ENCODE results near the gene PF4V1.

The PF4V1 gene, protein sequence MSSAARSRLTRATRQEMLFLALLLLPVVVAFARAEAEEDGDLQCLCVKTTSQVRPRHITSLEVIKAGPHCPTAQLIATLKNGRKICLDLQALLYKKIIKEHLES

DNA sequence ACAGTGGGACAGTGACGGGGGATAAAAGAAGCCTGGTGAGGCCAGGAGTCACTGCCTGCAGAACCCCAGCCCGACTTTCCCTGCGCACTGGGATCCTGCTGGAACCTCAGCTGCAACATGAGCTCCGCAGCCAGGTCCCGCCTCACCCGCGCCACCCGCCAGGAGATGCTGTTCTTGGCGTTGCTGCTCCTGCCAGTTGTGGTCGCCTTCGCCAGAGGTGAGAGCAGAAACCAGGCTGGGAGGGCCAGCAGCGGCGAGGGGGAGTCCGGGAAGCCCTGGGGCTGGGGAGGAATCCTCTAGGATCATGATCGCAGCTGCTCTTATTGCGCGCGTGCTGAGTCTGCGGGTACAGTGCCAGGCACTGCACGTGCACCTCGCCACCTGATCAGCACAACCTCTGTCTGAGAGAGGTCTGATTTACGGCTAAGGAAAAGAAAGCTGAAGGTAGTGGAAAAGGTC is at the start of gene PF4V1:
Gene PF4V1, plus strand, starts transcription at position 51 of the 459 bp plus-strand sequence. Its CDS starts 67 bp downstream, at position 118.
- TF ChIP-seq GATA2 (IDR thresholded peaks at IDR 0.05; ENCODE audit: low read depth, low read length), result no peak
- no peak for TF ChIP-seq GATA3 (IDR thresholded peaks at IDR 0.05; ENCODE audit: low read depth, low read length)

DNA sequence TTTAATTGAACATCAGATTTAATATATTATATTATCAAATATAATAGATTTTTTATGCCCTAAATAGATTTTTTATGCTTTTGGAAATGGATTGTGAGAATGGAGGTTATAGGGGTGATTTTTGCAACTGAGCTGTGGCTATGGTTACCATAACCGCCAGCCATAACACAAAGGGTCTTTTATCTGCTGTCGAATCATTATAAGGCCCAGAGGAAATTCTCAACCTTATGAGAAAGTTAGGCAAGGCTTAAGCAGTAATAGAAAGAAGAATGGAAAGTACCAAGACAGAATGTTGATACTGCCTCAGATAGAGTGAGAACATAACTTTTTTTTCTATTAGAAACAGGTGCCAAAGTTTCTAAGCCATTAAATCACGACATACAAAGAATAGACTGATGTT is 42.9 kb upstream of the PF4V1 start:
- TF ChIP-seq GATA2 (IDR thresholded peaks at IDR 0.05; ENCODE audit: low read depth, low read length) (no peak), GATA3 (IDR thresholded peaks at IDR 0.05; ENCODE audit: low read depth, low read length) (no peak)

DNA sequence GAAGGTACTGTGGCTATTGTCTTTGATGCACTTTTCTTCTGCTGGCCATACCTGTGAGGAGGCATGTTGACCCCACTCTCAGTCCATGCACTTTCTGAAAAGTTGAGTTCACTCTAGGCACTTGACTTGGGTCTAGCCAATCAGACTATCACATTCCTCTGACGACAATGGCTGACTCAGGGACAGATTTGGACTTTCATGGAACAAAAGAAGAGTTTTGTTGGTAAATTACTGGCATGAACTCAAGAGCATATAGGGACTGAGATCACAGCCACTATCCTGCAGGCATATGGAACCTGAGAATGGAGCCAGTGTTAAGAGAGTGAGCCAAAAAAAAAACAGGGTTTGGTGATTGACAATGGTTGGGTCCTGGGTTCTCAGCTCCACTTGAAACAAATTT is 41.3 kb upstream of the PF4V1 start:
- TF ChIP-seq GATA3 (IDR thresholded peaks at IDR 0.05; ENCODE audit: low read depth, low read length) (no peak), GATA2 (IDR thresholded peaks at IDR 0.05; ENCODE audit: low read depth, low read length) (no peak)

DNA sequence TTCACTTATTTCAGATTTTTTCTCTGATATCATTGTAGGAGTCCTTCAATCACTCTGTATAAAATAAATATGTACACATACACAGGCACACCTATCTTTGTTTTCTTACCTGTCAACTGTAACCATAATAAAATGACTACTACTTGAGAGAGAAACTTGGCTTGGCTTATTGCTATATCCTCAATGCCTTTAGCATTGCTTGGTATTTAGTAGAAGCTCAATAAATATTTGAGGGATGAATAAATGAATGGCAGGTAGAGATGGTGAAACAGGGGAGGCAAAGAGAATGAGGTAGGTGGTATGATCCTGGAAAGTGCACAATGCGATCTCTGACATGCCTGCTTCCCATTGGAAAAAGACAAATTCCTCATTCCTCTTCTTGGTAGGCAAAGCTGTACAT is 38.4 kb upstream of the PF4V1 start:
- no peak for TF ChIP-seq GATA2 (IDR thresholded peaks at IDR 0.05; ENCODE audit: low read depth, low read length)
- no peak for TF ChIP-seq GATA3 (IDR thresholded peaks at IDR 0.05; ENCODE audit: low read depth, low read length)

DNA sequence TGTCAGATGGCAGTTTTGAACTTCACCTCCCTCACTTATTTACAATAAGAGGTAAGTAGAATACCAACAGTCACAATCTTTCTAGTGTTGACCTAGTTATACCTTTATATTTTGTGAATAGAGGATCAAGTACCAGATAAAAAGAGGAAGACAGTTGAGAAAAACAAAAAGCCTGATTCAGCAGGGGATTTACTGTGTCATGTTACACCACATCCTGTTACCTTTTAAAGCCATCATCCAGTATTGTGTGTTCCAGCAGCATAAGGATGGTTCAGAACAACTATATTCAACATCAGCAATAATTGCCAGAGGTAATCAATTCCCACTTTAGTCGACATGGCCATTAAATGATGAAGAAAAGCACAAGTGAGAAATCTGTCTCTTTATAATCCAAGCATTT is 38.0 kb upstream of the PF4V1 start:
- TF ChIP-seq GATA3 (IDR thresholded peaks at IDR 0.05; ENCODE audit: low read depth, low read length) (no peak), GATA2 (IDR thresholded peaks at IDR 0.05; ENCODE audit: low read depth, low read length) (no peak)

DNA sequence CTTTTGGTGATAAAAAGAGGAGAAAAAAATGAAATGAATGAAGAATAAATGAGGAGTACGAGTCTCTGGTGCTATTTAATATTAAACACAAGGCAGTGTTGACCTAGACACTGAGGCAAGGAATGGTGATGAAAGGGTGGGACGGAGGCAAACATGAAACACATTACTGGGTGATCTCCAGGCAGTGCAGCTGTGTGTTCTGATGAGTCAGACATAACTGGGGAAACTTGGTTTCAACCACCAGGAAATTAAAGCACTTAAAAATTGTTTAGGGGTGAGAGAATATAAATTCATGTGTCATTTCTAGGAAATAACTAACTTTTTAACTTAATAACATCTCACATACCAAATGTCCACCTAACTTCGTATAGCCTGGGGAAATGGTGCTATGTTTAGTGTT is 36.3 kb upstream of the PF4V1 start:
- no peak for TF ChIP-seq GATA2 (IDR thresholded peaks at IDR 0.05; ENCODE audit: low read depth, low read length)
- TF ChIP-seq GATA3 (IDR thresholded peaks at IDR 0.05; ENCODE audit: low read depth, low read length), result no peak

DNA sequence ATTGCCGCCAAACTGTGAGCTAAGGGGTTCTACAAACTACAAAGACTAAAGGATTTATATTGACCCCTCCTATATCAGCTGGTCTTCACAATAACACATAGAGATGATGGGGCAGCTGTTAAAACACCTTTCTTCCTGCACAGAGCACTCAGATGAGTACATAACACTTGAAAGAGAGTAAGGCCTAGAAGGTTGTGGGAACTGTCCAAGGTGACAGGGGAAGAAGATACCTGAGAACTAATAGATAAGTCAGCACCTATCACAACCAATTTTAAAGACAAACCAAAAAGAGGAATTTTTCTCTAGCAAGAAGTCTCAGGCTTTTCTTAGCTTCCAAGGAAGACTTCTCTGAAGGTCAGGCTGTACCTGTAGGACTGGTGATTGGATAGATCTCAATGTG is 35.8 kb upstream of the PF4V1 start:
- no peak for TF ChIP-seq GATA2 (IDR thresholded peaks at IDR 0.05; ENCODE audit: low read depth, low read length)
- TF ChIP-seq GATA3 (IDR thresholded peaks at IDR 0.05; ENCODE audit: low read depth, low read length), result no peak

DNA sequence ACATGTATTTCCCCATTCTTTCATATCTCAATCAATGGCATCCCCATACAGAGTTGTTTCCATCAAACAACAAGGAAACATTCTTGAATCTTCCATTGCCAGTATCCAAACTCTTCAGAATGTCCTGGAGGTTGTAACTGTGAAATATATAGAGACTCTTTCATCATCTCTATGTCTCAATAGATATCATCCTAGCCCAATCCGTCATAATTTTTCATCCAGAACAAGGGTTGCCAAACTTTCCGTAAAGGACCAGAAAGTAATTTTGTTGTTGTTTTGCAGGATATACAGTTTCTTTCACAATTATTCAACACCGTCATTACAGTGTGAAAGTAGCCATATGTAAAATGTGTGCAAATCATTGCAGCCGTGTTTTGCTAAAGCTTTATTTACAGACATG is 31.8 kb upstream of the PF4V1 start:
- TF ChIP-seq GATA2 (IDR thresholded peaks at IDR 0.05; ENCODE audit: low read depth, low read length), result no peak

DNA sequence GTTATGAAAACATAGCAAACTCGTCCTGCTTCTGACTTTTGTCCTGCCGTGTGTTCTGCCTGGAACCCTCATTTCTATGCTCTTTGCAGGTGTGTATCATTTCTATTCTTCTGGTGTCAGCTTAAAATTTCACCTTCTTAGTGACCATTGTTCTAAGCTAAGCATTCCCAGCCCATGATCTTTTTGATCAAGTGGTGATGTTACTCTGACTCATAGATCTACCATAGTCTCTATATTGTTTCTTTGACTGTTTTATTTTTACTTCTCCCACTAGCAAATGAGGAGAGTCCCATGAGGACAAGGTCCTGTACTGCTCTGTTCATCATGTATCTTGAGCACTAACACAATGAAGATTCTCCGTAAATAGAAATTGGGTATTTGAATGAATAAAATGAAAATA is 30.7 kb upstream of the PF4V1 start:
- TF ChIP-seq GATA3 (IDR thresholded peaks at IDR 0.05; ENCODE audit: low read depth, low read length) (no peak), GATA2 (IDR thresholded peaks at IDR 0.05; ENCODE audit: low read depth, low read length) (no peak)

DNA sequence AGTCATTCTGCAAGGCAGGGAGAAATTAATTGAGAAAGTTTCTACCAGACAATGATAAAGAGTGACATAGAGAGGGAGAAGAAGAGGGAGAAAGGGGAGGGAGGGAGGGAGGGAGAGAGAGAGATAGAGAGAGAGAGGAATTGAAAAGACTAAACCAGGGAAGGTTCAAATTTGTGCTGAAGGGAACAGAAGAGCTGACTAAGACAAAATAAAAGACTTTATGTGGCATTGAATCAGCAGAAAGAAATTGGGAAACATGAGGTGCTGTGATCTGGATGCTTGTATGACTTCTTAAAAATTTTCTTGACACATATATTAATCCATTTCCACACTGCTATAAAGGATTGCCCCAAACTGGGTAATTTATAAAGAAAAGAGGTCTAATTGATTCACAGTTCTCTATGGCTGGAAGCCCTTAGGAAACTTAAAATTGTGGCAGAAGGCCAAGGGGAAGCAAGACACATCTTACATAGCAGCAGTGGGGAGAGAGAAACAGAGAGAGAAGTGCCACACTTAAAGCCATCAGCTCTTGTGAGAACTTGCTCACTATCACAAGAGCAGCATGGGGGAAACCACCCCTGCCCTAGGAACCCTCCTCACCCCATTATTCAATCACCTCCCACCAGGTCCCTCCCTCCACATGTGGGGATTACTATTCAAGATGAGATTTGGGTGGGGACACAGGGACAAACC is 30.1 kb upstream of the PF4V1 start:
- TF ChIP-seq GATA2 (IDR thresholded peaks at IDR 0.05; ENCODE audit: low read depth, low read length) (no peak), GATA3 (IDR thresholded peaks at IDR 0.05; ENCODE audit: low read depth, low read length) (no peak)

DNA sequence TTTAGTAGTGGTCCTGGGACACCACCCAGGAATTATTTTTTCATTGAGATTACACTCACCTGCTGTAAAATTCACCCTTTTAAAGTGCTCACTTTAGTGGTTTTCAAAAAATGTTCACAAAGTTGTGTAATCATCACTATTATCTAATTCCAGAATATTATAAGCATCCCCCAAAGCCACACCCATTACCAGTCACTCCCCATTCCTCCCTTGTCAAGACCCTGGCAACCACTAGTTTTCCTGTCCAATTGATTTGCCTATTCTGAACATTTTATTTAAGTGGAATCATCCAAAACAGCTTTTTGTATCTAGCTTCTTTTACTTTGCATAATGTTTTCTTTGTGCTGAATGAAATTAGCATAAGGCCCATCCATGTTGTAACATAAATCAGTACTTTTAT is 29.3 kb upstream of the PF4V1 start:
- TF ChIP-seq GATA3 (IDR thresholded peaks at IDR 0.05; ENCODE audit: low read depth, low read length) (no peak), GATA2 (IDR thresholded peaks at IDR 0.05; ENCODE audit: low read depth, low read length) (no peak)

DNA sequence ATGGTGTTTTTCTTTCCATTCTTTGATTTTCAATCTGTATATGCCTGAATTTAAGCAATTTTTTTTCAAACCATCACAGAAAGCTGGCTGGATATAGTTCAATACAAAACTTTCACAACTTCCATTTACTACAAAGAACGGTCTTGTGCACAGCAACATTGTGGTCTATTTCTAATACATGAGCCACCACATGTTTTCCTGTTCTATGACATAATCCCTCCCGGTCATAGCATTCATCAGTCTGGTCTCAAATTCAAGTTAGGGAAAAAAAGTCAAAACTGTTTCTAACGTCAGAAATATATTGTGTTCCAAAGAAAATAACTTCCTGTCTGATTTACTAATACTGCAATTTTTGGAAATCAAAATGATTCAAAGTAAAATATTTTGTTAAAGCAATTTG is 24.1 kb upstream of the PF4V1 start:
- TF ChIP-seq GATA2 (IDR thresholded peaks at IDR 0.05; ENCODE audit: low read depth, low read length) (no peak), GATA3 (IDR thresholded peaks at IDR 0.05; ENCODE audit: low read depth, low read length) (no peak)

DNA sequence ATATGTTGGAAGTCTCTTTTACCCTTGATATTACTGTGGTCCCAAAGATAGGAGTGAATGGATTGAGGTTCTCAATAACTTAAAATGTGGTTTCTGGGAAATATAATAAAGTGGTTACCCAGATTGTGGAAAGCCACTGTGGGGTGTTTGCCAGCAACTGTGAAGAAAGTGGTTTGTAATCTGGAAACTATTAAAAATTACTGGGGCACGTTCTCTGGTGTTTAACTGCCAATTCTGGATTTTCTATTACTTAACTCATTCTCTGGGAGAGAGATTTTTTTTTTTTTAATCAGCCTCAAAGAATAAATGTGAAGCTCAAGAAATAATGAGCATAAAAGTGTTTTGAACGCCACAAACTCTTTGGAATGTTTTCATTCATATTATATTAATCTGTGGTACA is 21.5 kb upstream of the PF4V1 start:
- TF ChIP-seq GATA2 (IDR thresholded peaks at IDR 0.05; ENCODE audit: low read depth, low read length), result no peak
- TF ChIP-seq GATA3 (IDR thresholded peaks at IDR 0.05; ENCODE audit: low read depth, low read length), result no peak

DNA sequence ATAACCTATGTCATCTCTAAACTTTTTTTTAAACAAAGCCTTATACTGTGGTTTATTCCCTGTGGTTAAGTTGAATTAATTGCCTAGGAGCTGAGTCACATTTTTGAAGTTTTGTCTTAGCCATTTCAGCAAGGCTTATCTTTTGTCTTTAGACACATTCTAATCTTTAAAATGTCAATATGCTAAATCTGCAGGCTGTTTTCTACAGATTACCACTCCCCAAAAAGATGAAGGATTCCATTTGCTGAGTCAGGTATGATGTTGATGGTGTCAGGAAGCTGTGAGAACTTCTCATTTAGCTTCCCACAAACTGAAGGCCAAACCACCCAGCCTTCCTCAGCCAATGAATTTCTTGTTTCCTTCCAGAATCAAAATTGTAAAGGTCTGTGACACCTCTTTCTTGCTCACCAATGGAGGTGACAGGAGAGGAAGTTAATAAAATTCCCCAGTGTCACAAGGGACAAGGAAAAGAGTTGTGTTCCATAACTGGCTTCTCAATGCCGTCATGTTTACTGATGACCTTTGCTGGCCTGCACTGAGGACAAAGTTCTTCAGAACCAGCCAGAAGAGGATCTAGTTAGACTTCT is 20.4 kb upstream of the PF4V1 start:
- TF ChIP-seq GATA2 (IDR thresholded peaks at IDR 0.05; ENCODE audit: low read depth, low read length) (no peak), GATA3 (IDR thresholded peaks at IDR 0.05; ENCODE audit: low read depth, low read length) (no peak)
